KMS-11 (cell line): ENCODE measurements around the gene PAX4.
A peak's percentile ranks its signal among the peaks of the same experiment; 100 is the strongest.

Source experiments
- H2AFZ ChIP-seq: fragments of 200-600 bp; sonication (generic); 2 replicates; pipeline ENCODE4 v1.6.1; 2016; ENCODE audit warnings: antibody characterized with exemption, mixed run types, low read depth
- H3K27ac ChIP-seq: fragments of 200-600 bp; sonication (generic); 2 replicates; pipeline ENCODE4 v1.6.1; 2016; ENCODE audit warnings: mild to moderate bottlenecking, mixed run types
- H3K27me3 ChIP-seq: fragments of 200-600 bp; sonication (generic); 2 replicates; pipeline ENCODE4 v1.6.1; 2017; ENCODE audit warnings: mild to moderate bottlenecking, low read depth, mixed run types, moderate library complexity; ENCODE audit not compliant: insufficient read depth
- H3K36me3 ChIP-seq: fragments of 200-600 bp; sonication (generic); 2 replicates; pipeline ENCODE4 v1.6.1; 2017; ENCODE audit warnings: mild to moderate bottlenecking, mixed run types; ENCODE audit not compliant: insufficient read depth
- H3K4me1 ChIP-seq: fragments of 200-600 bp; sonication (generic); 2 replicates; pipeline ENCODE4 v1.6.1; 2016; ENCODE audit warnings: mild to moderate bottlenecking, low read depth, mixed run types; ENCODE audit not compliant: poor library complexity, severe bottlenecking
- H3K4me2 ChIP-seq: fragments of 200-600 bp; sonication (generic); 2 replicates; pipeline ENCODE4 v1.7.0; 2016; ENCODE audit warnings: mild to moderate bottlenecking, mixed run types
- H3K4me3 ChIP-seq: fragments of 200-600 bp; sonication (generic); IDR thresholded peaks from 2 replicates; pipeline ENCODE4 v1.6.1; 2017; ENCODE audit warnings: low read depth, low read length, mixed read lengths; ENCODE audit not compliant: insufficient read depth
- H3K79me2 ChIP-seq: fragments of 200-600 bp; sonication (generic); 2 replicates; pipeline ENCODE4 v1.6.1; 2016; ENCODE audit warnings: low read depth, mixed run types; ENCODE audit not compliant: insufficient read depth
- H3K9ac ChIP-seq: fragments of 200-600 bp; sonication (generic); 2 replicates; pipeline ENCODE4 v1.6.1; 2016; ENCODE audit warnings: mild to moderate bottlenecking, mixed run types
- H4K20me1 ChIP-seq: fragments of 200-600 bp; sonication (generic); 2 replicates; pipeline ENCODE4 v1.6.1; 2016; ENCODE audit warnings: mild to moderate bottlenecking, mixed run types; ENCODE audit not compliant: insufficient read depth
- CTCF ChIP-seq: fragments of 200-600 bp; sonication (generic); conservative IDR thresholded peaks from 2 replicates; pipeline ENCODE4 v1.6.1; 2017; ENCODE audit warnings: low read depth, mild to moderate bottlenecking, antibody characterized with exemption, low read length, moderate library complexity, mixed read lengths

Gene PAX4

DNA sequence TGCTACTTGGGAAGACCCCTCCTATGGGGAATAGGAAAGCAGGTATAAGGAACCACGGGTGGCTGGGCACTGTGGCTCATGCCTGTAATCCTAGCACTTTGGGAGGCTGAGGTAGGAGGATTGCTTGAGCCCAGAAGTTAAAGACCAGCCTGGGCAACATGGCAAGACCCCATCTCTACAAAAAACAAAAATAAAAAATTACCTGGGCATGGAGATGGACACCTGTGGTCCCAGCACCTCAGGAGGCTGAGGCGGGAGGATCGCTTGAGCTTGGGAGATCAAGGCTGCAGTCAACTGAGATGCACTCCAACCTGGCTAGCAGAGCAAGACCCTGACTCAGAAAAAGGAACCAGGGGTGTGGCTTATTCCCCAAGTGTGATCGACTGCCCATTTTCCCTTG is 25.4 kb downstream of the PAX4 start:
- Histone ChIP-seq H4K20me1 (no peaks in the 10 kb centered on the region), H3K4me1 (peaks cover 20% of the 10 kb centered on the region), H3K4me2 (no peak overlapping the region), H3K36me3 (no peaks in the 10 kb centered on the region), H3K27me3 (no peaks in the 10 kb centered on the region), H2AFZ (no peak overlapping the region), H3K27ac (no peak overlapping the region), H3K4me3 (no peak overlapping the region), H3K9ac (no peak overlapping the region), H3K79me2 (peaks cover 12% of the 10 kb centered on the region; the same call in 1 of the 2 replicates)
- no peak for TF ChIP-seq CTCF

GRCh38 chr7:127591591-127591990 is 26.4 kb downstream of the PAX4 start:
- Histone ChIP-seq H3K79me2 (peaks cover 12% of the 10 kb centered on the region; the same call in 1 of the 2 replicates), H2AFZ (no peak overlapping the region), H3K36me3 (no peaks in the 10 kb centered on the region), H3K4me2 (no peak overlapping the region), H3K4me3 (no peak overlapping the region), H3K4me1 (peaks cover 20% of the 10 kb centered on the region), H4K20me1 (no peaks in the 10 kb centered on the region), H3K9ac (no peak overlapping the region), H3K27me3 (no peaks in the 10 kb centered on the region), H3K27ac (no peak overlapping the region)
- no peak for TF ChIP-seq CTCF

- H4K20me1 ChIP-seq: no peaks in the 10 kb centered on the region
- no peak overlapping the region for H3K4me3 ChIP-seq
- H3K4me1 ChIP-seq: peaks cover 20% of the 10 kb centered on the region
- H3K79me2 ChIP-seq: peaks cover 12% of the 10 kb centered on the region; the same call in 1 of the 2 replicates
- no peak overlapping the region for H3K9ac ChIP-seq
- no peaks in the 10 kb centered on the region for H3K36me3 ChIP-seq
- H3K27ac ChIP-seq: no peak overlapping the region
- H2AFZ ChIP-seq: no peak overlapping the region
- no peak overlapping the region for H3K4me2 ChIP-seq
- TF ChIP-seq CTCF: no peak
- H3K27me3 ChIP-seq: no peaks in the 10 kb centered on the region
These were observed 26.8 kb downstream of the PAX4 start for GRCh38 chr7:127591189-127591588.

- Histone ChIP-seq H3K27me3 (no peaks in the 10 kb centered on the region), H3K4me1 (peaks cover 23% of the 10 kb centered on the region), H4K20me1 (no peaks in the 10 kb centered on the region), H3K4me3 (no peak overlapping the region), H3K27ac (no peak overlapping the region), H3K79me2 (peaks cover 15% of the 10 kb centered on the region; the same call in 1 of the 2 replicates), H3K9ac (no peak overlapping the region), H3K36me3 (no peaks in the 10 kb centered on the region), H2AFZ (no peak overlapping the region), H3K4me2 (peak overlapping the region; percentile 81; the same call in 1 of the 2 replicates)
- TF ChIP-seq CTCF: no peak
These were observed 28.0 kb downstream of the PAX4 start for GRCh38 chr7:127589896-127590295.
